Omental fat pad (tissue), 4 donors: ENCODE measurements around the gene CYP24A1. TPM values are rescaled to one million over a fixed set of nuclear protein-coding genes. Genes with fewer than 3 reads are reported as not detected.

Experiments
- ATAC-seq: fragments of 150-250 bp; one replicate; pipeline ENCODE4 v1.9.1; 2016; ENCODE audit warnings: mild to moderate bottlenecking, moderate library complexity; ENCODE audit not compliant: low FRiP score
- DNase-seq: peaks from one replicate; pipeline ENCODE4 v3.0.0-alpha.2; 2019; ENCODE audit warnings: low spot score
- CTCF ChIP-seq, 3 donors: fragments of 450-650 bp; IDR thresholded peaks; one replicate each; pipeline ENCODE4 v1.5.1; 2016 to 2017; ENCODE audit warnings: antibody characterized with exemption in 3 of 3, mild to moderate bottlenecking in 3 of 3, moderate library complexity in 2 of 3
- total RNA-seq, 4 donors: library from RNA; depleted of rRNA; stranded (reverse); fragments of >200 nt; gene quantifications; one replicate each; pipeline ENCODE4 v1.1.0, GENCODE V29; 2016

CYP24A1 gene
- total RNA-seq, 4 donors from 2014 or later: 0.12 TPM; not detected in 3

- no peak for DNase-seq
These were observed 44.7 kb upstream of the CYP24A1 start for GRCh38 chr20:54218470-54218869.

DNA sequence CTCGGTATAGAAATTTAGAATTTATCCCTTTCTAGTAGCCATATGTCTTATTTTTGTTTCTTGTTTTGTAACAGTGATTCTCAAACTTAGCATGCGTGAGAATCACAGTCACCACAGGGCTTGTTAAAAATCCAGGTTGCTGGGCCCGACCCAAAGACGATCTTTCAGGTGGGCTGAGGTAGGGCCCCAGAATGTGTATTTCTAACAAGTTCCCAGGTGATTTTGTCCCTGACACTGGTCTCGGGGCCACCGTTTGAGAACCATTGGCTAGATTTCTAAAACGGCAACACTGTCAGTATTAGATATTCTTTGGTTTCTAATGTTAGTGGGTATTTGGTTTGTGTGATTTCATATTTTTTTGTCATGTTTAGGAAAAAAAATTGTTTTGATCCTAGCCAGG lies 44.0 kb upstream of the CYP24A1 start:
- TF ChIP-seq CTCF (IDR thresholded peaks at IDR 0.05): no peak
- DNase-seq: no peak
- no peak for ATAC-seq

More at GRCh38 chr20:54218470-54218869, 44.7 kb upstream of the CYP24A1 start:
- no peak for ATAC-seq
- no peak for TF ChIP-seq CTCF (IDR thresholded peaks at IDR 0.05)

DNA sequence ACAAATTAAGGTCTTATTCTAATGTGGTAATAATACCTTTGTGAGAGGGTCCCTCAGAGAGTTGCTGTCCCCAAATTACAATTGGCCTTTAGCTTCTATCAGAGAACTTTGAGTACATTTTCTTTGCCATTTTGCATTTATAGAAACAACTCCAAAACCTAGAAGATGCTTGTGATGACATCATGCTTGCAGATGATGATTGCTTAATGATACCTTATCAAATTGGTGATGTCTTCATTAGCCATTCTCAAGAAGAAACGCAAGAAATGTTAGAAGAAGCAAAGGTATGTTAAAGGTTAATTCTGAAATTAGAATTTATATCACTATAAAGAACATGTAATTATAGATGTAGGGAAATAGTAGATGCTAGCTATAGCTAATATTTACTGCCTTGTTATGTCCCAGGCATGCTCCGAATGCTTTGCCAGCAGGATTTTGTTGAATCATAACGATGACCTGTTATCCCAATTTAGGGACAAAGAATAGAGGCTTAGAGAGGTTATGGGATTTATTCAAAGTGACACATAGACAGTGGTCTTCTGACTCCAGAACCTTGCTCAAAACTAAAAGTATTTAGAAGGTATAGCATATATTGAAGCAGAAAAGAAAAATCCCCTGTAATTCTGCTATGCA lies 41.5 kb upstream of the CYP24A1 start:
- no peak for ATAC-seq
- no peak for TF ChIP-seq CTCF (IDR thresholded peaks at IDR 0.05)
- no peak for DNase-seq

DNA sequence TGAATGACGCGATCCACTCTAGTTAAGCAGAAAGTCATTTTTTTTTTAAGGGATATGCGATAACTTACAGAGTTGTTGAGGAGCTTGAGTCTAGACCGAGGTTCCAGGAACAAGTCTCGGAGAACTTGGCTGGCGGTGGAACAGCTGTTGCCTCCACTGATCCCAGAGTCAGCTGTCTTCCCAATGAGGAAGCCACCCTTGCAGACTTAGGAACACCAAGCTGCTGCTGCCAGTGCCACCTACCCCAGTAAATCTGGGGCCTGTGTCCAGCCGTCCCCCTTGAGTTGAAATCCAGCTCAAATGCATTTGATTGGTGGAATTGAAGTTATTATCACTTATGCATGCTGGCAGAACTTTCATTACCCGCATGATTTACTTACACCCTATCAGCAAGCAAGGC lies 40.8 kb upstream of the CYP24A1 start:
- ATAC-seq (no peak), DNase-seq (no peak)
- no peak for TF ChIP-seq CTCF (IDR thresholded peaks at IDR 0.05)

GRCh38 chr20:54212871-54213270 lies 39.1 kb upstream of the CYP24A1 start:
- no peak for ATAC-seq
- no peak for DNase-seq
- no peak for TF ChIP-seq CTCF (IDR thresholded peaks at IDR 0.05)

DNA sequence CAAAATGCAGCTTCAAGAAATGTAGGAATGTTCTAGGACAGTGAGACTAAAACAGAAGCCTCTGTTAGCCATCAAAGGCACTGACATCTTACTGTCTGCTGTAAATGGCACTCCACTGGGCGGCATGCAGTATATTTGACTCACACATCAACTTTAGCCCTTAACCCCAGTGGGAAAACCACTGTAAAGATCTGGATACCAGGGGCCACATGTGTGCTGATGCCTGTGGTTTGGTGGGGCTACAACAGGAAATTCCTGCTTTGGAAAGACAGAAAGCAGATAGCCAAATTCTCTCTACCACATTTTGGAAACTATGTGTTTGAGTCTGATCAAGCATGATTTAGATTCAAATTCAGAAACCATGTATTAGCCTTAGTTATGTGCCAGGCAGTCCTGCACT lies 38.4 kb upstream of the CYP24A1 start:
- DNase-seq (no peak), ATAC-seq (no peak)
- TF ChIP-seq CTCF (IDR thresholded peaks at IDR 0.05): no peak

- TF ChIP-seq CTCF (IDR thresholded peaks at IDR 0.05): no peak
- ATAC-seq: no peak
- DNase-seq: no peak
These were observed 35.5 kb upstream of the CYP24A1 start for GRCh38 chr20:54209216-54209813.
